OCI-M1 (cell line): ENCODE results near the gene SLC4A7.
"Not testable (repeated sequence)": the region's sequence is repeated elsewhere in the genome, so short reads cannot be mapped to it uniquely, and the experiment has no call there.

Experiments
- DNase-seq: peaks from one replicate; lab custom pipeline; 2025; lab: John Stamatoyannopoulos, UW

The SLC4A7 gene

DNA sequence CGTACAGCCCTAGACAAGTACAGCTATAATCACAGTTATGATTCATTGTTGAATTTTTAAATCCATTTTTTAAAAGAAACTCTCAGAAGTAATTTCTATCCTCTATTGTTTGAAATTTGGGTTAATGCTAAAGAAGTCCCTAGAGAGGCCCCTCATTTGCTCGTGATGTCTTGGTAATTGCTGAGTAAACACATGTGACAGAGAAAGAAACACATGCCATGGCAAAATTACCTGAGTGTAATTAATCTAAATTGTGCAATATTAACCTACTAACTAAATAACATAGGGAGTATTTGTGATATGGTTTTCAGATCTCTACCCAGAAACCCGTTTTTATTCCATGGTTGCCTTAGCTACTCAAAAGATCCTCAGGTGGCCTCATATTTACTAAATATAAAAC is 125.8 kb downstream of the SLC4A7 start:
- no peak for DNase-seq

DNA sequence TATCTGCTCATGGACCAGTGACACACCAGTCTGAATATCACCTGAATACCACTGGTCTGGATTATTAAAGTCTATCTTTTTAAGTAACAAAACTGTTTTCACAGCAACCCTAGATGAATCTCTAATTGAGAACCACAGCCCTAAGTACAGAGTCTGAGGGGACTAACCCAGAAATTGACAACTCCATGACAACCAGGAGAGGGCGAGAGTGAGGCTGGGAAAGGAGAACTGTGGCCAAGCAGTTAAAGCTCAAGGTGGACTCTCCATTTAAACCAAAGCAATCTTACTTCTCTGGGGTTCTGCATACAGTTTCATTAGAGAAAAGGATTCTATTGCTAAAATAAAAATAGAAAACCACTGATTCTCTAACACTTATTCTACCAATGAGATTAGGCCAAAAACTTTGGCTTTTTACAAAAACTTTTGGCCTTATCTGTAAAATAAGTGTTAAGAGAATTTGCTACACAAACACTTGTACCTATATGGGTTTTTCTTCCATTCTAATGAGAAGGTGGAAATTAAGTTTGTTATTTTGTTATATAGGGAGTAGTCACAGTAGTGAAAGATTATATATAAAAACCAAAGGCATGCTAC is 126.4 kb downstream of the SLC4A7 start:
- peak; percentile 75 for DNase-seq

DNA sequence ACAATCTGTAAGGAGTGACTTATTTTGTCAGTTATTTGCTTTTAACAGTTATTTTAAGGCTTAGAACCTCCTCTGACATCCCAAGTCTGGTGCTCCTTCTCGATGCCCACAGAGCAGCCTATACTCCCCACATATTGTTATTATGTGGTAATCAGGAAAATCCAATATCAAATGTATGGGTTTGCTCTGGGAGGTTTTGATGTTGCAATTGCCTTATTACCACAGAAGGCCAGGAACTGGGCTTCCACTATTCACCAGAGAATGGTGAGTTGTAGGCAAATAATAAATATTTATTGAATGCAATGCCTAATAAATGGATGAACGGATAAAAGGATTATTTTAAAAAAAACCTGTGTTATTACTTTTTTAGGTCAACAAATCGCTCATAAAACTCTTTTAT is 127.2 kb downstream of the SLC4A7 start:
- no peak for DNase-seq

DNA sequence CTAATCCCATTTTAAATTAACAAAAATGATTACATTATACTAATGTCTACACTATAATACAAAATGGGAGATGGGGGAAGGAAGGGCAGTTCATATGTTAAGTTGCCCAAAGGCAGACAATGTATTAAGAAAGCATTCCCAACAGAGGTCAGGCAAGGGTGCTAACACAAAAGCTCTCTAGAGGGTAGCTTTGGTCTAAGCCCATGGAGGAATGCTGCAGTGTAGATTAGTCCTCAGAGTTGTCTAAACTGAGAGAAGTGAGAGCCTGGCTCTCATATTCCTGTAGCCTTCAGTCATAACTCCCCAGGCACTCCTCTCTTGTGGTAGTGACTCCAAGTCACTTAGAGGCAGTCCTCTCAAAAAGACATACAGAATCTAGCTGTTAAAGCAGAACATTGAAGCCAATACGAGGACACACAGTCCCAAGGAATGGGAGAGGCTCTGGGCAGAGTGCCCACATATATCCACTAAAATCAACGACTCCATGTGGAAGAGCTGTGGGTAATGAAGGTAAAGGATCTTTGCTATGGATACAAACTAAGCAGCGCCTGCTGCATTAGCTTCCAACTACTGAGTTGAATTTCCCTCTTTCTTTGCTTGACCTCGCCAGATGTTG is 129.5 kb downstream of the SLC4A7 start:
- DNase-seq: peak; percentile 24

DNA sequence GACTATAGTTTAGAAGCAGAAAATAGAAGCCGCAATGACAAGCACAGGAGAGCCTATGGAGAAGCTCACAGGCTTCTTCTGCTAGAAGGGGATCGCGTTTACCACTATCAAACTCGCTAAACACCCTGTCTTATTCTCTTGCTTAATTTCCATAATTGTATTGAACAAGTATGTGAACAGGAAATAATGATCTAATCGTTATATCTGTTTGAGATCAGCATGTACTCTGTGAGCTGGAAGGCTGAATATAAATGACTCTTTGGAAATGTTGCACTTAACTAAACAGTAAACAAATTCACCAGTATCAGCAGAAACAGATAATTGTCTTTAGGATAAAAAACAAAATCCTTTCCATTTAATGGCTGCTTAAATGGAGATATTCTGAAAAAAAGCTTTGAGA is 130.0 kb downstream of the SLC4A7 start:
- no peak for DNase-seq

DNA sequence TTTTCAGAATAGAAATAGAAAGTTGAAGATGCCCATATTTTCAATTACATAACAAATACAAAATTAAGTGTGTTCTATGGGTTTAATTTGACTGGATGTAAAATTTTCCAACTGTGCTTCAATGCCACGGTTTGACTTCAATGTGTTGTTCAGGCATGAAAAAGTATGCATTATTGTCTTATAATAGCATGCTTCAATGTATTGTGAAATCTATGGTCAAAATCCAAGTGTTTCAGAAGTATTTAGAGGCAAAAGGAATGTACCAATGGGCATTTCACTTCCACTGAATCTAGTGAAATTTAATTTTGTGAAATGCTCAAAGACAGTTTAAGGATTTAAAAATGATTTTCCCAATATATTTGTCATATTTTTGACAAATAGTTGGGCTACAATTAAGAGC is 131.0 kb downstream of the SLC4A7 start:
- no peak for DNase-seq

DNA sequence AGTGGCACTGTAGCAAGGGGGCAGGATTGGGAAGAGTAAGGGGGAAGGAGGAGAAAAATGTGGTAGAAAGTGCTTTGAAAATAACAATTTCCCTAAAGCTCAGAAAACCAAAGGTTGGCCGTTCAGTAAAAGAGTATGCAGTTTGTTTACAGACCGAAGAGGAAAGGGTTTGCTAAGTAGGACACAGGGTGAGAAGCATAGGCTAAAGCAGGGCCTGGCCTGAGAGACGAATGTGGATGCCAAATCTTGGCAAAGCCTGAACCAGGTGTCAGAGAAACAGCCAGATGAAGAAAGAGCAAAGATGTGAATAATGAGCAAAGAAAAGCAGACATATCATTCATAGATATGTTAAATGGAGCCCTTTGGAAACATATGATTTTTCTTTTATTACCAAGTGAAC is 132.1 kb downstream of the SLC4A7 start:
- no peak for DNase-seq

DNA sequence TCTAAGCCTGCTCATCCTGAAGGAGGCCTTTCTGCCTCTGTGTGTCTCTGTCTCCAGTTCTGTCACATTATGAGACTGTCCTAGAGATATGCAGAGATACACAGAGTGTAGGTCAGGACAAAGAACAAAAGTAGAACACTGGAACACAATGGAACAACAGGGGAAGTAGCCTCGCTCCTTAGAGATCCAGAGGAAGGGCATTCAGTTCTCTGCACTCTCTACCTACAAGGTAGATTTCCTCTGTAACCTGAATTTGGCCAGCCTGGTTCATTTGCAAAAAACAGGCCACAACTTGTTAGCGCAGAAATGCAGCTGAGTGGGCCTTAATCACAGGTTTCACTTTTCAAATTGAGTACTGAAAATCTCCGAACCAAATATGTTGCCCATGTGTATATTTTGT is 134.4 kb downstream of the SLC4A7 start:
- DNase-seq: peak; percentile 25

GRCh38 chr3:27345959-27346865 is 138.0 kb downstream of the SLC4A7 start:
- DNase-seq: no peak

DNA sequence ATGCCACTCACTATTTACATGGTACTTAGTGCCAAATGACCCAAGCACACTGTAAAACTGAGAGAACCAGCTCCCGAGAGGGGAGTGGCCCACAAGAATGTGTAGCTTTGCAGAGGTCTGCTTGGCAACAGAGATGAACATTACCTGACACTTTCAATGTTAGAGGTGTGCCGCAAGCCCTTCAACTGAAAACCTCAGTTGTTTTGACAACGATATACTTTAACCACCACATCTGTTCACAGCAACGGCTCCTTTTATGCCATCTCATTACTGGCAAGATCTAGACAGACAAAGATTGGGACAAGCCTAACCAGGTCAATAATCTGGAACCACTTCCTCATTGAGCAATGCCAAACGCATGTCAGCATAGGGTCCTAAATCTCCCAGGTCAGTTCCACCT is 138.7 kb downstream of the SLC4A7 start:
- DNase-seq: peak; percentile 26

DNA sequence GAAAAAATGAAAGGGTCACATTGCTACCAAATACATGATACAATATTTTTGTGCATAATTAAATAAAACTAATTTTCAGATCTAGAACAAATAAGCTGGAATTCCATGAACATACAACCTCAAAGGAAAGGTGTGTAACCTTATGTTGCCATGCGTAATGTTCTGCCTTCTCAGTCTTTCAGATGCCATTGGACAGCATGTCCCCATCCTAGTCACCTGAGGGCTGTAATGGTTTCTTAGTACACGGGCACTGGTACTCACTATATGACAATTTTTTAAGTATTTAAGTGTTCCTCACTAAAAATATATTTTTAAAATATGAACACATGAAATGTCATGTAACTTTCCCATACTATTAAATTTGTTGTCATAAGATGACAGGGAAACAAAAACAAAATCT is 139.1 kb downstream of the SLC4A7 start:
- no peak for DNase-seq

- no peak for DNase-seq
Measured at GRCh38 chr3:27344192-27344591, 140.0 kb downstream of the SLC4A7 start.

DNA sequence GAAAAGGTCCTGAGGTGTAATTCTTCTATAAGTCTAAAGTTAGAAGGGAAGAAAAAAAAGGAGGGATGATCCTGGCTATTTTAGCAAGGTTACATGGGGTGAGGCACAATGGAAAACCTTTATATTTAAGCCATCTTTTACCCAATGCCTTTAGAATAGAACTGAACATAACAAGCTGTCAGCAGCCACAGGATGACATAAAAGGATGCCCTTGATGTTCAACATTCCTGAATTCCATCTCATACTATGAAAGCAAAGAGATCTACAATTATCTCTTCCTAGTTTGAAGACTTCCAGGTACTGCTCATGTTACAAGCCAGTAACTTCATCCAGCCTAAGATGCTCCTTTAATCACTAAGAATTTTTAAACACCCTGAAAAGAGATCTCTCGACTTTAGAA is 141.9 kb downstream of the SLC4A7 start:
- no peak for DNase-seq

- DNase-seq: no peak
Measured at GRCh38 chr3:27340534-27340933, 143.7 kb downstream of the SLC4A7 start.

DNA sequence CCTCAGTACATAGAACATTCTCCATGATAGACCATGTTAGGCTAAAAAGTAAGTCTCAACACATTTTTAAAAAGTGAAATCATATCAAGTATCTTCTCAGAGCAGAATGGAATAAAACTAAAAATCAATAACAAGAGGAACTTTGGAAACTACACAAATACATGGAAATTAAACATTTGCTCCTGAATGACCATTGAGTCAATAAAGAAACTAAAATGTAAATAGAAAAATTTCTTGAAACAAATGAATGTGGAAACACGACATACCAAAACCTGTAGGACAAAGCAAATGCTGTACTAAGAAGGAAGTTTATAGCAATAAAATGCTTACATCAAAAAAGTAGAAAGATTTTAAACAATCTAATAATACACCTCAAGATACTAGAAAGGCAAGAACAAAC is 148.6 kb downstream of the SLC4A7 start:
- no peak for DNase-seq

DNA sequence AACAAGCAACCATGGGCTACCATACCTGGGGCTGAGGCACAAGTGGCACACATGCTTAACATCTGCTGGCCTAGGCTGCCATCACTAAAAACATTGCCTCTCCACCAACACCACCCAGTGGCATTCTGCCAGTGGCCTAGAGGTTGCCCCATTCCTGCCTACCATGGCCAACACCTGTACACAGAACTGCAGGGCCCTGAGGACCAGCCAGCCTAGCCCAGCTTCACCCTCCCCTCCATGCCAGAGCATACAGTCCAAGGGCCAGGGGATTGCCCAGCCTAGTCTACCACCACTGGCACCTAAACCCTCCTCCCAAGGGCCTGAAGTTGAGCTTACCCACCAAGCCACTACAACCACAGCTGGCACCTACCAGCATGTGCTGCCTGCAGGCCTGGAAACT is 150.3 kb downstream of the SLC4A7 start:
- DNase-seq: no peak

- not testable (repeated sequence) for DNase-seq
Measured at GRCh38 chr3:27328982-27329762, 155.0 kb downstream of the SLC4A7 start.

DNA sequence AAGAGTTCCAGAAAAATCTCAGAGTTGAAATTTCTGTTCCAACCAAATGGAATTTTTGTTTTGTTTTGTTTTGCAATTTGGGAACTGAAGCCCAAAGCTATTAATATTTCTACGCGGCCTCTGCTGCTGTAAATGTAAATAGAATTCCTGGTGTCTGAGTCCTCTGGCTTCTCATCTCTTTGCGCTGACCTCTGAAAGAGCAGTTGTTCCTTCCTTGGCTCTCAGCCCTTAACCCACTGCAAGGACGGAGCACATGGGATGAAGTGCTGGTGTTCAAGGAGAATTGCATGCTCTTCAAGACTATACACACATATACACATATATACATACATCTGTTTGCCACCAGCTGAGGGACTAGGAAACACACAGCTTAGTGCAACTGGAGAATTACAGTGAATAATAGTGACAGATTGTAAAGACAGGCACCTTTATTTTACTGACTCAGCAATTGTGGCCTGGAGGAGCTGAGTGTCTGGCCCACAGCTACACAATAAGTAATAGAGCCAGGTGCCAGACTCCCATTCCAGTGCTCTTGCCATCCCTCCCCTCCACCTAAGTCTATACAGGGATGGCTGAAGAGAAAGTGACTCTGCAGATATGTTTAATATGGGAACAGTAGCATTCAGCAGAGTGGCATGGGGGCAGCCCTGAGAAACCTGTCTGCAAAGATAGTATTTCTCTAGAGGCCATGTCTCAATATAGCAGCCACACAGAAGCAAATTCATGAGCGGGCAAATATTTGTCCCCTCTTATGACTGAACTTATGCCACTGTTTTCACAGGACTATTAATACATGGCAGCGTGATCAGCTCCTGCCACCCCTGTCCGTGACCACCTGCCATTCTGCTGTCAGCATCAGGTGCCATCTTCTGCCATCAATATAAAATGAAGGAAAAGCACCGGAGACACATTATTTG is 157.3 kb downstream of the SLC4A7 start:
- DNase-seq: no peak

DNA sequence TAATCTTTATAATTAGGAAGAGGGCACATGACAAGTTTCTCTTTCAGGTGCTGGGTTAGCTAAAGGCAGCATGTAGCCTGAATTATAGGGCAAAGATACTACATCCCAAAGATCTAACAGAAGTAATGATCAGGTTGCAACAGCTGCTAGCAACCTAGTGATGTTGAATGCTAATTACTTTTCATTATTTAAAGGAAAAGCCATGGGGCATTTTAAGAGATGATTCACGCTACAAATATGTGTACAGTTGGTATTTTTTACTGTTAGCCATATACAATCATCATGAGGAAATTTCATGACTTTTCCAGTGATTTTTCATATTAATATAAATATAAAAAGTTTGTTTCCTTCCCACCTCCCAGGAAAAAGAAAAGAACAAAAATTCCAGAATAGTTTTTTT is 158.0 kb downstream of the SLC4A7 start:
- DNase-seq: no peak

DNA sequence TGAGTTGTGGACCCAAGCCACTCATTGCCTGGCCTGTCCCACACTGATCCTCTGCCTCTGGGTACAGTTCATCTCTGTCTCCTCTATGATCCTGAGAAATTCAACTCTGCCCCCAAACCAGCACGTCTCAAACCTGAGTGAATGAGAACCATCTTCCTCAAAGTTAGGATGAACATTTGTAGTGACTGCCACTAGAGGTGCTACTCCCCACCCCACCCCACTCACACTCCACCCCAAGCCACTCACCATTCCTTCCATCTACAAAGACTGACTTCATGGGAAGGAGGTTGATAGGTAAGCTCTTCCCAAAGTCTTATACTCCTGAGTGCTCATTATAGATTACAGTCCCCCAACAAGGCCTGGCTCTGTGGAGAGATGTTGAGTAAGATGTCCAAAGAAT is 158.8 kb downstream of the SLC4A7 start:
- DNase-seq: no peak

- no peak for DNase-seq
Measured at GRCh38 chr3:27324686-27325085, 159.5 kb downstream of the SLC4A7 start.
